Activated CD8-positive, alpha-beta T cell treated with anti-CD3 and anti-CD28 coated beads for 36 hours (primary cell): ENCODE measurements around the gene GNPAT. TPM values are rescaled to one million over a fixed set of nuclear protein-coding genes. Genes with fewer than 3 reads are reported as not detected.
A peak's percentile ranks its signal among the peaks of the same experiment; 100 is the strongest.

Experiments used
- ATAC-seq: fragments of 200-7000 bp; cut with Tn5 transposase; one replicate; pipeline ENCODE4 v1.10.0; 2021; ENCODE audit warnings: mild to moderate bottlenecking, moderate library complexity
- CTCF ChIA-PET: fragments of 350-600 bp; sonication (Branson Sonifier 250); formaldehyde crosslinking; loops from one replicate; lab custom pipeline; 2021; ENCODE audit warnings: antibody characterized with exemption; lab: Charles Lee
- POLR2A ChIA-PET: fragments of 350-600 bp; sonication (Branson Sonifier 250); formaldehyde crosslinking; loops from one replicate; lab custom pipeline; 2021; ENCODE audit warnings: antibody characterized with exemption; lab: Charles Lee
- DNase-seq: peaks from one replicate; pipeline ENCODE4 v3.0.0-alpha.2; 2020
- H3K27ac Mint-ChIP-seq: one replicate; pipeline ENCODE4 v1.8.0; 2021; ENCODE audit warnings: mild to moderate bottlenecking, mixed read lengths
- H3K27me3 Mint-ChIP-seq: one replicate; pipeline ENCODE4 v1.8.0; 2021; ENCODE audit warnings: mixed read lengths
- H3K36me3 Mint-ChIP-seq: one replicate; pipeline ENCODE4 v1.8.0; 2021; ENCODE audit warnings: low read depth, mixed read lengths
- H3K4me1 Mint-ChIP-seq: one replicate; pipeline ENCODE4 v1.8.0; 2021; ENCODE audit warnings: low read depth, mixed read lengths
- H3K4me3 Mint-ChIP-seq: one replicate; pipeline ENCODE4 v1.8.0; 2021; ENCODE audit warnings: mild to moderate bottlenecking, moderate library complexity, mixed read lengths
- H3K9me3 Mint-ChIP-seq: one replicate; pipeline ENCODE4 v1.8.0; 2021; ENCODE audit warnings: mixed read lengths
- CTCF ChIP-seq: fragments of 200-600 bp; IDR thresholded peaks from one replicate; pipeline ENCODE4 v1.8.0; 2022; ENCODE audit warnings: antibody characterized with exemption, mild to moderate bottlenecking
- intact Hi-C: fragments of 100-400 bp; cut with micrococcal nuclease; formaldehyde crosslinking; loops from one replicate; pipeline ENCODE4 v1.10.0; 2022
- total RNA-seq, 2 experiments: library from RNA; stranded (reverse); gene quantifications; one replicate each; pipeline ENCODE4 v1.2.3, GENCODE V29; 2021

GNPAT gene
- total RNA-seq: 10 to 100 TPM; 56.2 to 59.6 TPM

GRCh38 chr1:231240883-231241735 is at the start of gene GNPAT:
Gene GNPAT (plus strand): TSS chr1:231241212. CDS start chr1:231241379, 167 bp downstream.
- no peak for TF ChIP-seq CTCF
- H3K9me3 Mint-ChIP-seq: no peaks in the 10 kb centered on the region
- peaks cover 59% of the 10 kb centered on the region for H3K4me1 Mint-ChIP-seq
- intact Hi-C loops: no loop called here
- peak within 1 kb of the TSS; percentile 98 for H3K27ac Mint-ChIP-seq
- no peaks in the 10 kb centered on the region for H3K27me3 Mint-ChIP-seq
- ChIA-PET CTCF (interaction anchor here (0.6 to 1.9 kb wide), 7 partner anchors 10 to 96 kb away, joined by 3 to 6 read pairs (median 3); partner anchors contain the start of gene EXOC8), POLR2A (interaction anchor here (0.9 to 1.4 kb wide), 5 partner anchors 24 to 121 kb away, joined by 3 to 7 read pairs (median 4); partner anchors contain the start of genes EXOC8 and SPRTN)
- H3K36me3 Mint-ChIP-seq: peaks cover 51% of the 10 kb centered on the region
- peak within 1 kb of the TSS; percentile 99 for H3K4me3 Mint-ChIP-seq
- DNase-seq (peak; percentile 90), ATAC-seq (peak; percentile 98)

GRCh38 chr1:231192620-231193163 is 48.3 kb upstream of the GNPAT start:
- intact Hi-C loops: no loop called here
- ATAC-seq (no peak), DNase-seq (no peak)
- Mint-ChIP-seq H3K4me1 (no peaks in the 10 kb centered on the region), H3K27me3 (peaks cover 8% of the 10 kb centered on the region), H3K36me3 (no peaks in the 10 kb centered on the region), H3K27ac (no peak overlapping the region), H3K9me3 (peaks cover 2% of the 10 kb centered on the region), H3K4me3 (no peak overlapping the region)
- CTCF ChIA-PET: no interaction called here
- TF ChIP-seq CTCF: no peak
- POLR2A ChIA-PET: no interaction called here

GRCh38 chr1:231193710-231194340 is 47.2 kb upstream of the GNPAT start:
- no peak for TF ChIP-seq CTCF
- H3K27ac Mint-ChIP-seq: no peak overlapping the region
- peaks cover 2% of the 10 kb centered on the region for H3K27me3 Mint-ChIP-seq
- ATAC-seq (no peak), DNase-seq (no peak)
- no peaks in the 10 kb centered on the region for H3K4me1 Mint-ChIP-seq
- no peaks in the 10 kb centered on the region for H3K36me3 Mint-ChIP-seq
- intact Hi-C loops: no loop called here
- peaks cover 2% of the 10 kb centered on the region for H3K9me3 Mint-ChIP-seq
- CTCF ChIA-PET: no interaction called here
- POLR2A ChIA-PET: no interaction called here
- no peak overlapping the region for H3K4me3 Mint-ChIP-seq

DNA sequence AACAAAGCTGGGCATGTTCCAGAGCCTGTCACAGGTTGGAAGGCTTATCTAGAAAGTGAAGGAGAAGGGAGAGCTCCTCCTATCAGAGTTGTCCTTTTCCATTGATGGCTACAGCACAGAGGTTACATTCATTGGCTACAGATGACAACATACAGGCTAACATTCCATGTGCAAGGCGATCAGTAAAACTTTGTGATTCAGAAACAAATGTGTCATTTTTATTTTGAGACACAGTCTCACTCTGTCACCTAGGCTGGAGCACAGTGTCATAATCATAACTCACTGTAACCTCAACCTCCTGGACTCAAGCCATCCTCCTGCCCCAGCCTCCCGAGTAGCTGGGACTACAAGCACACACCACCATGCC is 46.6 kb upstream of the GNPAT start:
- DNase-seq (no peak), ATAC-seq (no peak)
- Mint-ChIP-seq H3K27ac (no peak overlapping the region), H3K27me3 (peaks cover 3% of the 10 kb centered on the region), H3K9me3 (peaks cover 2% of the 10 kb centered on the region), H3K36me3 (no peaks in the 10 kb centered on the region), H3K4me3 (no peak overlapping the region), H3K4me1 (no peaks in the 10 kb centered on the region)
- POLR2A ChIA-PET: no interaction called here
- intact Hi-C loops: no loop called here
- CTCF ChIA-PET: no interaction called here
- TF ChIP-seq CTCF: no peak
